Kidney epithelial cell (primary cell): ENCODE measurements around the gene ASXL1. TPM values are rescaled to one million over a fixed set of nuclear protein-coding genes. Genes with fewer than 3 reads are reported as not detected.
A peak's percentile ranks its signal among the peaks of the same experiment; 100 is the strongest.

Experiments used
- DNase-seq: peaks from one replicate; pipeline ENCODE4 v3.0.0-alpha.2; 2010; ENCODE audit warnings: low read depth
- H3K27me3 ChIP-seq: 2 replicates; pipeline ENCODE4 v1.6.0; 2011; ENCODE audit warnings: low read length; ENCODE audit not compliant: control insufficient read depth, insufficient read depth
- H3K36me3 ChIP-seq: 2 replicates; pipeline ENCODE4 v1.5.1; 2011; ENCODE audit warnings: low read length; ENCODE audit not compliant: control insufficient read depth, insufficient read depth
- H3K4me3 ChIP-seq: 2 replicates; pipeline ENCODE4 v1.5.1; 2011; ENCODE audit warnings: low read depth, mild to moderate bottlenecking, control low read depth, low read length
- total RNA-seq: library from RNA; depleted of rRNA; stranded (reverse); fragments of >200 nt; gene quantifications from 2 replicates; pipeline ENCODE4 v1.2.3, GENCODE V29; 2015
- TF ChIP-seq, protein P1 (sequence below): IDR thresholded peaks from 2 replicates; pipeline ENCODE4 v1.5.1; 2011; ENCODE audit warnings: mild to moderate bottlenecking, moderate library complexity, low read length, control low read depth, inconsistent platforms; ENCODE audit not compliant: insufficient read depth, poor library complexity, severe bottlenecking

Gene ASXL1
- 27.5 and 31.6 TPM in 2 replicates for total RNA-seq

DNA sequence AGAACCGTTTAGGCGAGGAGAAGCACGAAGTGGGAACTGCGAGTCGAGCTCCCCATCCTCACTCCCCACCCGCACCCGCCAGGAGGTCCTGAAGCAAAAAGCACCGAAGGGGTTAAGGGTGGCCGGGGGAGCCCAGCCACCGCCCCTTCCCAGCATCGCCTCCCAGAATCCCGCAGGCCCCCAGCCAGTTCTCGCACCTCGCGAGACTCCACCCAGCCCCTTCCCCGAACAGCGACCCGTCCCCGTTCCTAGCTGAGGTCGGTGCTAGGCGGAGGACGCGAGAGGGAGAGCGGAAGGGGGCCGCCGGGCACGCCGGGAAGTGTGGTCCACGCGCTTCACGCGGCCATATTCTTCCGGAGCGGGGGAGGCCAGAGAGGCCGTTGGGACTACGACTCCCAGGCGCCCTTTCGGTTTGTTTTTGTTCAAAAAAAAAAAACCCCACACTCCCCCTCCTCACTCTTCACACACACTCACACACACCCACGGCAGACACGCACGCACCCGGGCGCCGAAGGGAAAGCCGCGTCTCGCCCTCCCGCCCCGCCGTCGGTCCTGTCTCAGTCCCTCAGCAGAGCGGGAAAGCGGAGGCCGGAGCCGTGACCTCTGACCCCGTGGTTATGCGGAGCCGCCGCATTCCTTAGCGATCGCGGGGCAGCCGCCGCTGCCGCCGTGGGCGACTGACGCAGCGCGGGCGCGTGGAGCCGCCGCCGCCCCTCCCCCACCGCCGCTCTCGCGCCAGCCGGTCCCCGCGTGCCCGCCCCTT lies at the start of gene ASXL1:
ASXL1 (plus strand) TSS at position 463 of the 763 bp plus-strand sequence. CDS start 445 bp downstream, outside the sequence.
- Histone ChIP-seq H3K4me3 (peak within 1 kb of the TSS; percentile 49), H3K36me3 (no peaks in the 10 kb centered on the region), H3K27me3 (no peaks in the 10 kb centered on the region)
- peak; percentile 85 for DNase-seq
- TF ChIP-seq, protein P1, sequence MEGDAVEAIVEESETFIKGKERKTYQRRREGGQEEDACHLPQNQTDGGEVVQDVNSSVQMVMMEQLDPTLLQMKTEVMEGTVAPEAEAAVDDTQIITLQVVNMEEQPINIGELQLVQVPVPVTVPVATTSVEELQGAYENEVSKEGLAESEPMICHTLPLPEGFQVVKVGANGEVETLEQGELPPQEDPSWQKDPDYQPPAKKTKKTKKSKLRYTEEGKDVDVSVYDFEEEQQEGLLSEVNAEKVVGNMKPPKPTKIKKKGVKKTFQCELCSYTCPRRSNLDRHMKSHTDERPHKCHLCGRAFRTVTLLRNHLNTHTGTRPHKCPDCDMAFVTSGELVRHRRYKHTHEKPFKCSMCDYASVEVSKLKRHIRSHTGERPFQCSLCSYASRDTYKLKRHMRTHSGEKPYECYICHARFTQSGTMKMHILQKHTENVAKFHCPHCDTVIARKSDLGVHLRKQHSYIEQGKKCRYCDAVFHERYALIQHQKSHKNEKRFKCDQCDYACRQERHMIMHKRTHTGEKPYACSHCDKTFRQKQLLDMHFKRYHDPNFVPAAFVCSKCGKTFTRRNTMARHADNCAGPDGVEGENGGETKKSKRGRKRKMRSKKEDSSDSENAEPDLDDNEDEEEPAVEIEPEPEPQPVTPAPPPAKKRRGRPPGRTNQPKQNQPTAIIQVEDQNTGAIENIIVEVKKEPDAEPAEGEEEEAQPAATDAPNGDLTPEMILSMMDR = no peak

DNA sequence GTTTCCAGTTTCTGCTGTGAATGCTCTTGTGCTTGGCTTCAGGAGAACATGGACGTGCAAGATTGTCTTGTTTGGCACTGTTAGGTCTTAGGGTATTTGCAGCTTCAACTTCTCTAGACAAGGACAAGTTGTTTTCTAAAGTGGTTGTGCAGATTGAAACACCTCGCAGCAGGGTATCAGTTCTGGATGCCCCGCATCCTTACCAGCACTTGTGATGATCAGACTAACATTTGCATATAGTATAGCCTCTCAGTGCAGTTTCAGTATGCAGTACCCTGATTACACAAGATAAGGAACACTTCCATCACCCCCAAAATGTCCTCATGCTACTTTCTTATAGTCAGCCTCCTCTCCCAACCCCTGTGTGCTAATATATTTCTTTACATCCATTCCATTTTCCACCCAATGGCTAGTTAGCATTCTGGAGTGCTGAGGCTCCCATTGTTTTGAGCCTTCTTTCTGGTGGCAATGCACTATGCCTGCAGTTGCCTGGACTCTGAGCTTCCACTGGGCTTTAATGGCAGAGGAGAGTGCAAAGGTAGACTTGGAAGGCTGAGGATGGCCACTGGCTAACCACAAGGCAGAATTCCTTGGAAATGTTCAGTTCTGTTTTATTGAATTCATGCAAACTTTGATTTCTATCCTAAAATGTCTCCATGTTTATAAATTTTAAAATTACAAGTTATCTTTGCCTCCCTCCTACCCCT lies 45.3 kb upstream of the ASXL1 start:
- Histone ChIP-seq H3K36me3 (peaks cover 2% of the 10 kb centered on the region), H3K27me3 (no peaks in the 10 kb centered on the region), H3K4me3 (no peak overlapping the region)
- no peak for DNase-seq
- TF ChIP-seq, protein P1 = no peak

DNA sequence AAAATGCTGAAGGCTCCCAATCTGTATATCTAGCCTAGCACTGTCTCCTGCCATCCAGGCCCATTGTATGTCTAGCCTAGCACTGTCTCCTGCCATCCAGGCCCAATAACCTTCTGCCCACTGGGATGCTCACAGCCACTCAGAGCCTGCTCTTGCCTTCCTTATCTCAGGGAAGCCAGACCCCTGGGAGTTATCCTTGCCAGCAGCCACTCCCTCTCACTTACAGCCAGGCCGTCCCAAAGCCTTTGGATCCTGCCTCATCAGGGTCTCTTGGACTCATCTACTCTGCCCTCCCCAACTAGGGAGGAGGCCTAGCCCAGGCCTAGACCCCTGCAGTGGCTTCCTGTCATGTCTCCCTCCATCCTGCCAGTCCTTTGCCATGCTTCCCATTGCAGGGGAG lies 43.4 kb upstream of the ASXL1 start:
- no peak overlapping the region for H3K4me3 ChIP-seq
- no peak for DNase-seq
- no peaks in the 10 kb centered on the region for H3K27me3 ChIP-seq
- TF ChIP-seq, protein P1 = no peak
- peaks cover 2% of the 10 kb centered on the region for H3K36me3 ChIP-seq

DNA sequence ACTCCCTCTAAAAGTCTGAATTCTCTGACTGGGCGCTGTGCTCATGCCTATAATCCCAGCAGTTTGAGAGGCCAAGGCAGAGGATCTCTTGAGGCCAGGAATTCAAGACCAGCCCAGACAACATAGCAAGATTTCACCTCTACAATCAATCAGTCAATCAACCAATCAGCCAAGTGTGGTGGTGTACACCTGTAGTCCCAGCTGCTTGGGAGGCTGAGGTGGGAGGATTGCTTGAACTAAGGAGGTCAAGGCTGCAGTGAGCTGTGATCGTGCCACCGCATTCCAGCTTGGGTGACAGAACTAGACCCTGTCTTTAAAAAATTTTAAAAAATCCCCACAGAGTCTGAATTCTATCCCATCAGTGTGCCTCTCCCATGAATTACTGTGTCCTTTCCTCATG lies 42.7 kb upstream of the ASXL1 start:
- TF ChIP-seq, protein P1 = no peak
- DNase-seq = no peak
- peaks cover 2% of the 10 kb centered on the region for H3K36me3 ChIP-seq
- no peak overlapping the region for H3K4me3 ChIP-seq
- no peaks in the 10 kb centered on the region for H3K27me3 ChIP-seq

DNA sequence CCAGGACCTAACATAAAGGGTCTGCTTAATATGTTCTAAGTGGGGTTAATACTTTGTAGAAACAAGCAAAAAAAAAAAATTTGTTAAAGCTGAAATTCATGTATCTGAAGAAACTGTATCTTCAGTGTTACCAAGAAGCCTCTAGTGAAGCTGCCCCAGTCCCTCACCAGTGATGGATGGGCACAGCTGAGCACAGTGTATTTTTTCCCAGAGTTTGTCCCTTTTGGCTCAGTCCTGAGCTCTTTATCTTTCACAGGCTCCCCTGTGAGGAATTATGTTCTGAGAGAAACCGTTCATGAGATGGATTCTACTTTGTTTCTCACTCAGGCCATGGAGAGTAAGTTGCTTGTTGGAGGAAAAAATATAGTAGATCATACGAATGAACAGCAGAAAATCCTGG lies 42.2 kb upstream of the ASXL1 start:
- H3K36me3 ChIP-seq = peaks cover 2% of the 10 kb centered on the region
- no peaks in the 10 kb centered on the region for H3K27me3 ChIP-seq
- TF ChIP-seq, protein P1 = no peak
- no peak overlapping the region for H3K4me3 ChIP-seq
- DNase-seq = no peak
